ENCODE data around the gene SERINC2. TPM values are rescaled to one million over a fixed set of nuclear protein-coding genes. Genes with fewer than 3 reads are reported as not detected.

The SERINC2 gene
- total RNA-seq, 1 experiment from 2014 or later, result 50.1 TPM

DNA sequence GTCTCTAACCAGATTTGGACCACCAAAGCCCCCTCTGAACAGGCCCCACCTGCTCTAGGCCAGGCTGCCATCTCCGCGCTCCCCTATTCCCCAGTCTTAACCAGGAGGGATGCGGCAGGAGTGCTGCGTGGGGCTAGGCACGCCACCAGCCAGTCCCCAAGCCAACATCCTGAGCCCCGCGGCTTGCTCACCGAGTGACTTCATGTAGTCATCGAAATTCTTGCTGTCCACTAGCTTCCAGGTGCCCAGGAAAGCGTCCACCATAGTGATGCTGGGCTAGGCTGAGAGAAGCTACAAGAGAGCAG, 40.3 kb upstream of the SERINC2 start:
- ChIA-PET RAD21 (ENCODE audit: low non-redundant PET in 1 of 2, low total read pairs in 2 of 2, uncharacterized antibody in 2 of 2, unreplicated experiment in 2 of 2) (no interaction called here), POLR2A (no interaction called here), CTCF (no interaction called here)
- Histone ChIP-seq H3K9me2 (ENCODE audit: insufficient read depth) (no peaks in the 10 kb centered on the region), H3K9me3 (ENCODE audit: control insufficient read depth in 1 of 2, insufficient read depth in 1 of 2, low read depth in 1 of 2, low read length in 2 of 2) (no peaks in the 10 kb centered on the region), H3K9ac (ENCODE audit: low read length) (no peak overlapping the region), H4K20me1 (ENCODE audit: insufficient read depth) (no peaks in the 10 kb centered on the region), H3K79me2 (ENCODE audit: insufficient read depth, low read length) (no peaks in the 10 kb centered on the region), H3K4me1 (ENCODE audit: control insufficient read depth in 1 of 2, insufficient read depth in 2 of 2, low read length in 2 of 2) (0 out of 4 replicates have a peak, but pooled peaks cover 0 to 6% of the 10 kb centered on the region in 2 experiments), H3K36me3 (ENCODE audit: control insufficient read depth in 1 of 2, insufficient read depth in 2 of 2, low read length in 2 of 2) (no peaks in the 10 kb centered on the region), H2AFZ (ENCODE audit: low read depth, low read length, poor library complexity, severe bottlenecking) (no peak overlapping the region), H3K27ac (ENCODE audit: low read depth, low read length) (no peak overlapping the region), H3K27me3 (ENCODE audit: insufficient read depth, low read length) (no peaks in the 10 kb centered on the region), H3K4me3 (replicated peaks in 1 of 2; ENCODE audit: low read depth in 1 of 2, low read length in 2 of 2) (no peak overlapping the region), H3K4me2 (ENCODE audit: low read length) (no peak overlapping the region)
- intact Hi-C loops (cut with micrococcal nuclease), result no loop called here
- DNase-seq (ENCODE audit: low read depth, low spot score), result no peak
- no peak for ATAC-seq
- BruUV-seq (replicated peaks), result no TSS peak
- TF ChIP-seq ZNF274 (IDR thresholded peaks at IDR 0.05; ENCODE audit: low read depth, low read length), result no peak
- TF ChIP-seq TCF7L2 (IDR thresholded peaks at IDR 0.05; ENCODE audit: borderline replicate concordance, extremely low read depth, insufficient read depth, insufficient read length), result no peak
- no peak for TF ChIP-seq SRF (IDR thresholded peaks at IDR 0.05; ENCODE audit: low read depth)
- TF ChIP-seq SP1 (IDR thresholded peaks at IDR 0.05; ENCODE audit: low read depth), result no peak
- no peak for TF ChIP-seq ATF3 (IDR thresholded peaks at IDR 0.05)
- no peak for TF ChIP-seq ZFX (IDR thresholded peaks at IDR 0.05)
- TF ChIP-seq MAX (IDR thresholded peaks at IDR 0.05), result no peak
- TF ChIP-seq EZH2 (IDR thresholded peaks at IDR 0.05), result no peak

- H3K9ac ChIP-seq (ENCODE audit: low read length), result no peak within 1 kb of the TSS
- H3K4me3 ChIP-seq (replicated peaks in 1 of 2; ENCODE audit: low read depth in 1 of 2, low read length in 2 of 2), result no peak within 1 kb of the TSS
- no peaks in the 10 kb centered on the region for H4K20me1 ChIP-seq (ENCODE audit: insufficient read depth)
- RAD21 ChIA-PET (ENCODE audit: low non-redundant PET in 1 of 2, low total read pairs in 2 of 2, uncharacterized antibody in 2 of 2, unreplicated experiment in 2 of 2), result no interaction called here
- H2AFZ ChIP-seq (ENCODE audit: low read depth, low read length, poor library complexity, severe bottlenecking), result no peak within 1 kb of the TSS
- CTCF ChIA-PET, result interaction anchor here (1.1 kb wide), 1 partner anchor 21 kb away, joined by 4 read pairs; no protein-coding TSS in a partner anchor
- H3K36me3 ChIP-seq (ENCODE audit: control insufficient read depth in 1 of 2, insufficient read depth in 2 of 2, low read length in 2 of 2), result no peaks in the 10 kb centered on the region
- H3K4me1 ChIP-seq (ENCODE audit: control insufficient read depth in 1 of 2, insufficient read depth in 2 of 2, low read length in 2 of 2), result 0 out of 4 replicates have a peak, but pooled peaks cover 0 to 6% of the 10 kb centered on the region in 2 experiments
- H3K9me3 ChIP-seq (ENCODE audit: control insufficient read depth in 1 of 2, insufficient read depth in 1 of 2, low read depth in 1 of 2, low read length in 2 of 2), result no peaks in the 10 kb centered on the region
- H3K9me2 ChIP-seq (ENCODE audit: insufficient read depth), result no peaks in the 10 kb centered on the region
- H3K27me3 ChIP-seq (ENCODE audit: insufficient read depth, low read length), result no peaks in the 10 kb centered on the region
- intact Hi-C loops (cut with micrococcal nuclease), result no loop called here
- DNase-seq (ENCODE audit: low read depth, low spot score), result no peak
- H3K79me2 ChIP-seq (ENCODE audit: insufficient read depth, low read length), result no peaks in the 10 kb centered on the region
- POLR2A ChIA-PET, result interaction anchor here (0.6 kb wide), 1 partner anchor 18 kb away, joined by 5 read pairs; no protein-coding TSS in a partner anchor
- H3K4me2 ChIP-seq (ENCODE audit: low read length), result no peak within 1 kb of the TSS
- no peak within 1 kb of the TSS for H3K27ac ChIP-seq (ENCODE audit: low read depth, low read length)
- no TSS peak for BruUV-seq (replicated peaks)
- ATAC-seq, result no peak
- TF ChIP-seq JUND (IDR thresholded peaks at IDR 0.05), result no peak
- no peak for TF ChIP-seq ZFX (IDR thresholded peaks at IDR 0.05)
- no peak for TF ChIP-seq POLR2A (IDR thresholded peaks at IDR 0.05; ENCODE audit: borderline replicate concordance, extremely low read depth, insufficient read depth, insufficient read length)
- no peak for TF ChIP-seq REST (IDR thresholded peaks at IDR 0.05; ENCODE audit: low read depth)
- TF ChIP-seq RAD21 (IDR thresholded peaks at IDR 0.05; ENCODE audit: low read depth), result no peak
- no peak for TF ChIP-seq POLR2AphosphoS5 (IDR thresholded peaks at IDR 0.05; ENCODE audit: low read depth, low read length)
- no peak for TF ChIP-seq EGR1 (IDR thresholded peaks at IDR 0.05; ENCODE audit: low read depth)
- TF ChIP-seq SIN3A (IDR thresholded peaks at IDR 0.05; ENCODE audit: low read depth), result no peak
- no peak for TF ChIP-seq CEBPB (IDR thresholded peaks at IDR 0.05; ENCODE audit: low read depth)
- TF ChIP-seq SRF (IDR thresholded peaks at IDR 0.05; ENCODE audit: low read depth), result no peak
- no peak for TF ChIP-seq YY1 (IDR thresholded peaks at IDR 0.05; ENCODE audit: extremely low read depth, insufficient replicate concordance, low read depth, low read length)
- no peak for TF ChIP-seq ELF1 (IDR thresholded peaks at IDR 0.05; ENCODE audit: borderline replicate concordance, low read depth)
Measured at GRCh38 chr1:31373056-31373896, 39.7 kb upstream of the SERINC2 start, which contains the start of gene FABP3. TSS of gene FABP3 (minus strand) at chr1:31373076. CDS start at chr1:31373014, 62 bp downstream.

Measured in HCT116 (cell line).